ENCODE measurements around the gene OBSL1. TPM values are rescaled to one million over a fixed set of nuclear protein-coding genes. Genes with fewer than 3 reads are reported as not detected.

OBSL1 gene
- total RNA-seq, 4 donors from 2014 or later: 33.2 to 75.7 (median 43.7) TPM

DNA sequence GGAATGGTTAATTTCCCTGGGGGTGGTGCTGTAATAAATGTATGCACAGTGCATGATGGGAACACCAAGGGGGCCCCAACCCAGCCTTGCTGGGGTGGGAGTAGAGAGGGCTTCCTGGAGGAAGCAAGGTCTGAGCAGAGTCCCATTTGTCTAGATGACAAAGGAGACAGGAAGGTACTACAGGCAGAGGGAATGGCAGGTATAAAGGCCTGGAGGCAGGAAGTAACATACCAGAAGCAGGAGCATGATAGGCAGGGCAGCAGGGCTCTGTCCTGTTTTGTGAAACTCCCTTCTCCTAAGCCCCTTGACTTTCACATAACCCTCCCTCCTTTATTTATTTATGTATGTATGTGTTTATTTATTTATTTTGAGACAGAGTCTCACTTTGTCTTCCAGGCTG lies 68.7 kb downstream of the OBSL1 start:
- Histone ChIP-seq H3K27ac (no peak overlapping the region), H3K4me3 (no peak overlapping the region), H3K9me3 (no peaks in the 10 kb centered on the region), H3K4me1 (peaks cover 20% of the 10 kb centered on the region), H3K27me3 (peaks cover 4% of the 10 kb centered on the region), H3K36me3 (peaks cover 47% of the 10 kb centered on the region)
- TF ChIP-seq, protein P1, sequence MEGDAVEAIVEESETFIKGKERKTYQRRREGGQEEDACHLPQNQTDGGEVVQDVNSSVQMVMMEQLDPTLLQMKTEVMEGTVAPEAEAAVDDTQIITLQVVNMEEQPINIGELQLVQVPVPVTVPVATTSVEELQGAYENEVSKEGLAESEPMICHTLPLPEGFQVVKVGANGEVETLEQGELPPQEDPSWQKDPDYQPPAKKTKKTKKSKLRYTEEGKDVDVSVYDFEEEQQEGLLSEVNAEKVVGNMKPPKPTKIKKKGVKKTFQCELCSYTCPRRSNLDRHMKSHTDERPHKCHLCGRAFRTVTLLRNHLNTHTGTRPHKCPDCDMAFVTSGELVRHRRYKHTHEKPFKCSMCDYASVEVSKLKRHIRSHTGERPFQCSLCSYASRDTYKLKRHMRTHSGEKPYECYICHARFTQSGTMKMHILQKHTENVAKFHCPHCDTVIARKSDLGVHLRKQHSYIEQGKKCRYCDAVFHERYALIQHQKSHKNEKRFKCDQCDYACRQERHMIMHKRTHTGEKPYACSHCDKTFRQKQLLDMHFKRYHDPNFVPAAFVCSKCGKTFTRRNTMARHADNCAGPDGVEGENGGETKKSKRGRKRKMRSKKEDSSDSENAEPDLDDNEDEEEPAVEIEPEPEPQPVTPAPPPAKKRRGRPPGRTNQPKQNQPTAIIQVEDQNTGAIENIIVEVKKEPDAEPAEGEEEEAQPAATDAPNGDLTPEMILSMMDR (IDR thresholded peaks at IDR 0.05): no peak
- TF ChIP-seq EP300 (IDR thresholded peaks at IDR 0.05) (no peak), POLR2AphosphoS5 (IDR thresholded peaks at IDR 0.05) (no peak), POLR2A (IDR thresholded peaks at IDR 0.05) (no peak)
- no peak for DNase-seq (ENCODE audit: low spot score in 2 of 2)

DNA sequence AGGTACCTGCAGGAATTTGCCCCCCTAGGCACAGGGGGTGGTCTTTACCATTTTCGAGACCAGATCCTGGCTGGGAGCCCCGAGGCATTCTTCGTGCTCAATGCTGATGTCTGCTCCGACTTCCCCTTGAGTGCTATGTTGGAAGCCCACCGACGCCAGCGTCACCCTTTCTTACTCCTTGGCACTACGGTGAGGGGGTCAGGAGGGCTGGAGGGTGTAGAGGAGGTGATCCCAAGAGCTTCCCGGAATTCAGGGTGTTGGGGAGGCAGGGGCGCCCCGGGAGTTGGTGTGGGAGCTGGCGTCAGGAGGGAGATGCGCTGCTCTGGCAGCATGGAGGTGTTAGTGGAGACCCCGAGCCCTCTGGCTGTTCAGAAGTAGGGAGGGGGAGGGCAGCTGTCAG lies 69.5 kb downstream of the OBSL1 start:
- Histone ChIP-seq H3K36me3 (peaks cover 39% of the 10 kb centered on the region), H3K4me1 (peaks cover 28% of the 10 kb centered on the region), H3K27me3 (peaks cover 12% of the 10 kb centered on the region), H3K27ac (no peak overlapping the region), H3K4me3 (no peak overlapping the region), H3K9me3 (no peaks in the 10 kb centered on the region)
- no peak for TF ChIP-seq EP300 (IDR thresholded peaks at IDR 0.05)
- DNase-seq (ENCODE audit: low spot score in 2 of 2): no peak
- 94% methylated on average over 12 of the region's 14 CpGs for WGBS

Other genes starting within 250 kb of the OBSL1 start
- not detected for gene RESP18, start 238.8 kb downstream of the OBSL1 start, total RNA-seq
- gene DNPEP, start 183.6 kb downstream of the OBSL1 start, total RNA-seq: 100 to 1,000 TPM in 1 of 4 donors, 10 to 100 TPM in 3; 66.6 to 104 (median 70.5) TPM
- 100 to 1,000 TPM in 1 of 4 donors, 10 to 100 TPM in 3; 11.4 to 100 (median 35.6) TPM for gene DES, start 153.2 kb downstream of the OBSL1 start, total RNA-seq
- 10 to 100 TPM in 1 of 4 donors, 1 to 10 TPM in 3; 6.5 to 17.2 (median 6.7) TPM for gene SPEG, start 136.7 kb downstream of the OBSL1 start, total RNA-seq
- 10 to 100 TPM; 18.3 to 31.3 (median 22.3) TPM for gene GMPPA, start 72.6 kb downstream of the OBSL1 start, total RNA-seq
- gene ASIC4, start 57.1 kb downstream of the OBSL1 start, total RNA-seq: not detected
- 10 to 100 TPM; 28.8 to 62.1 (median 49.3) TPM for gene CHPF, start 27.7 kb downstream of the OBSL1 start, total RNA-seq
- 1 to 10 TPM in 3 of 4 donors, under 1 TPM in 1; 0.56 to 1.9 (median 1.4) TPM for gene TMEM198, start 27.5 kb downstream of the OBSL1 start, total RNA-seq
- gene INHA, start 771 bp upstream of the OBSL1 start, total RNA-seq: 1 to 10 TPM in 2 of 4 donors, under 1 TPM in 1, not detected in 1; 0.34 to 3.5 (median 1.5) TPM
- gene STK11IP, start 26.3 kb upstream of the OBSL1 start, total RNA-seq: 10 to 100 TPM; 25.3 to 68.0 (median 29.2) TPM
- gene SLC4A3, start 56.1 kb upstream of the OBSL1 start, total RNA-seq: 1 to 10 TPM in 3 of 4 donors, under 1 TPM in 1; 0.48 to 3.2 (median 2.1) TPM

Data from suprapubic skin (tissue), 4 donors.